Lower leg skin (tissue), 4 donors: ENCODE measurements around the gene UCP2. TPM values are rescaled to one million over a fixed set of nuclear protein-coding genes. Genes with fewer than 3 reads are reported as not detected.
A peak's percentile ranks its signal among the peaks of the same experiment; 100 is the strongest.

Source experiments
- DNase-seq, 2 donors: peaks; one replicate each; pipeline ENCODE4 v3.0.0-alpha.2; 2019; ENCODE audit warnings: low spot score in 2 of 2
- H3K4me3 ChIP-seq: fragments of 200-600 bp; sonication (generic); 2 replicates; pipeline ENCODE4 v1.5.1; 2017; ENCODE audit warnings: mild to moderate bottlenecking, low read depth; ENCODE audit not compliant: poor library complexity, severe bottlenecking
- POLR2A ChIP-seq, 2 donors: fragments of 450-650 bp; IDR thresholded peaks; one replicate each; pipeline ENCODE4 v1.6.1; 2016 to 2017; ENCODE audit warnings: antibody characterized with exemption in 2 of 2, mild to moderate bottlenecking in 1 of 2, moderate library complexity in 1 of 2
- WGBS, 2 donors: methylation state at CpG; one replicate each; pipeline ENCODE4 v1.1.5; 2018; 5-methylcytosine and 5-hydroxymethylcytosine counted together
- intact Hi-C: fragments of 100-400 bp; cut with DNase I; formaldehyde crosslinking; loops from one replicate; pipeline ENCODE4 v1.15.0; 2023; ENCODE audit warnings: low total_unique reads
- total RNA-seq, 4 donors: library from RNA; depleted of rRNA; stranded (reverse); fragments of >200 nt; gene quantifications; one replicate each; pipeline ENCODE4 v1.1.0, GENCODE V29; 2016
- TF ChIP-seq, protein P1 (sequence below), 3 donors: fragments of 450-650 bp; IDR thresholded peaks; one replicate each; pipeline ENCODE4 v1.5.1; 2016; ENCODE audit warnings: antibody characterized with exemption in 3 of 3, mild to moderate bottlenecking in 3 of 3, moderate library complexity in 2 of 3

UCP2 gene
- total RNA-seq, 4 donors from 2014 or later, result 2.2 to 14.0 (median 10.1) TPM

DNA sequence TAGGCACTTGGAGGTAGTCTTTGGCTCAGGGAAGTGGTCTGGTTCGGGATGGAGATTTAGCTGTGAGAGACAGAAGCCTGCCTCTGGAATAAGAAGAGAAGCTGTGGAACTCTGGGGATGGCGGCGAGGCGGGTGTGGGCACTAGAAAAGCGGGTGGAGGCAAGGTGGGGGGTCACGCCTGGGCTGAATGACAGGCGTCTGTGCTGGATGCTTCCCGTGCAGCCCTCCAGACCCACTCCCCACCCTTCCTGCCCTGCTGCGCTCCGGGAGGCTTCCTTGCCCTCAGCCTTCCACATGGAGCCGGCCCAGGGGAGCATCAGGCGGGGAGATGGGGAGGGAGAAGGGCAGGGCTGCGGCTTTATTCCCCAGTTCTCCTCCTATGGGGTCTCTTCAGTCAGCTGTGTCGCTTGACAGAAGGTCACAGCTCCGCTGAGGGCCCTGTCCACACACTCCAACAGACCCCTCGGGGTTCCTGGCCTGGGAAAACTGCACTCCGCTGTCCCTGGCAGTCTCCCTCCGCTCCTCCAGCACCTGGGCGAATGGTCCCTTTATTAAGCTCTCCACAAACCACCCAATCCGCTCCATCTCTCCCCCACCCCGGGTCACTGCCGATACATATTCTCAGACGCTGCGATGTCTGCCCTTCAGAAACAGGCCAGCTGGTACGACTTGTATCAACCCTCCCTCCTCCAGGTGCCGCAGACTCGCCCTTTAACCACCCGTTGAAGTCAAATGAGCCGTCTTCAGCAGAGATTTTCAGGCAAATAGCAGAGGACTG lies 25.6 kb downstream of the UCP2 start:
- no peak overlapping the region for H3K4me3 ChIP-seq
- TF ChIP-seq, protein P1, sequence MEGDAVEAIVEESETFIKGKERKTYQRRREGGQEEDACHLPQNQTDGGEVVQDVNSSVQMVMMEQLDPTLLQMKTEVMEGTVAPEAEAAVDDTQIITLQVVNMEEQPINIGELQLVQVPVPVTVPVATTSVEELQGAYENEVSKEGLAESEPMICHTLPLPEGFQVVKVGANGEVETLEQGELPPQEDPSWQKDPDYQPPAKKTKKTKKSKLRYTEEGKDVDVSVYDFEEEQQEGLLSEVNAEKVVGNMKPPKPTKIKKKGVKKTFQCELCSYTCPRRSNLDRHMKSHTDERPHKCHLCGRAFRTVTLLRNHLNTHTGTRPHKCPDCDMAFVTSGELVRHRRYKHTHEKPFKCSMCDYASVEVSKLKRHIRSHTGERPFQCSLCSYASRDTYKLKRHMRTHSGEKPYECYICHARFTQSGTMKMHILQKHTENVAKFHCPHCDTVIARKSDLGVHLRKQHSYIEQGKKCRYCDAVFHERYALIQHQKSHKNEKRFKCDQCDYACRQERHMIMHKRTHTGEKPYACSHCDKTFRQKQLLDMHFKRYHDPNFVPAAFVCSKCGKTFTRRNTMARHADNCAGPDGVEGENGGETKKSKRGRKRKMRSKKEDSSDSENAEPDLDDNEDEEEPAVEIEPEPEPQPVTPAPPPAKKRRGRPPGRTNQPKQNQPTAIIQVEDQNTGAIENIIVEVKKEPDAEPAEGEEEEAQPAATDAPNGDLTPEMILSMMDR (IDR thresholded peaks at IDR 0.05), result no peak
- TF ChIP-seq POLR2A (IDR thresholded peaks at IDR 0.05), result no peak
- DNase-seq, result no peak
- intact Hi-C loops, result no loop called here
- 62 to 69% methylated on average over 29 of the region's 29 CpGs for WGBS, 2 donors

DNA sequence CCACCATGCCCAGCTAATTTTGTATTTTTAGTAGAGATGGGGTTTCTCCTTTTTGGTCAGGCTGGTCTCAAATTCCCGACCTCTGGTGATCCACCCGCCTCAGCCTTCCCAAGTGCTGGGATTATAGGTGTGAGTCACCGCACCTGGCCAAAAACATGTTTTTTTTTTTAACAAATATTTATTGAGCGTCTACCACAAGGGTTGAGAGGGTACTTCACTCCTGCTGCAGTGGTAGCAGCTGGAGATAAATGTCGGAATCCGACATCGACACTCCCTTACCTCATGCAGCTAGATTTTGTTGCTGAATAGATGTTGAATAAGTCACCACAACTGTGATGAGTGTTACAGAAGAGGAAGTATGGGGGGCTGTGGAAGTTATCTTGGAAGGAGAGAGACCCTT lies 30.8 kb downstream of the UCP2 start:
- intact Hi-C loops, result no loop called here
- TF ChIP-seq, protein P1 (IDR thresholded peaks at IDR 0.05), result no peak
- no peak for TF ChIP-seq POLR2A (IDR thresholded peaks at IDR 0.05)
- DNase-seq, result no peak

DNA sequence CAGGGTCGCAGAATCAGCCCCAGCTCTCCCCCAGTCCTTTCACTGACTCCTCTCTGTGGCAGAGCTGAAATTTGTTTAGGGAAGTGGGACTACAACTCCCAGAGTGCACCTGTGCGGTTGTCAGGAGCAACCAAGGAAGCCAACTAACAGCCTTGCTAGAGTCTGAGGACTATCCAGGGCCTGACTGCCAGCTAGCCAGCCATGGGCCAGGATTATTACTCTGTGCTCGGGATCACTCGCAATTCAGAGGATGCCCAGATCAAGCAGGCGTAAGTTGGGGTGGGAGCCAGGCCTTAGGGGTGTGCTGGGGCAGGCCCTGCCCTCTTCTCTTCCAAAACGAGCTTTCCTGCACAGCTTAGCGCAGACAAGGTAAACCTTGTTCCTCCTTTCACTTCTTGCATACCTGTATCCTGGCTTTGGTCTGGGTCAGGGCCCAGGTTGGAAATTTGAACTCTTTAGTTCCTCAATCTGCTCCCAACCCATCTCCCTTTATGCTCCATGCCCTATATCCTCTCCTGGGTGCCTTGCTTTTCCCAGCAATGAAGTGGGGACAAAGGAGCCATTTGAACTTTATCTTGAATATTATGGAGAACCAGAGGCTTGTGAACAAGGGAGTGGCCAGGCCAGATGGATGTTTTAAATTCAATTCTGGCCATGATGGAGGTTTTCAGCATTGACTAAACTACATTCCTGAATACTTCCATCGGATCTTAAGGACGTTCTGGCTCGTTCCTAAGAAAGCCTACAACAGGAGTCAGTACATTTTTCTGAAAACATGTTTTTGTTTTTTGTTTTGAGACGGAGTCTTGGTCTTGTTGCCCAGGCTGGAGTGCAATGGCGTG lies 31.6 kb downstream of the UCP2 start, which contains the start of gene DNAJB13:
TSS of gene DNAJB13 (plus strand) at position 158 of the 842 bp plus-strand sequence. CDS start at position 202, 44 bp downstream.
- DNase-seq, result no peak
- H3K4me3 ChIP-seq, result no peak within 1 kb of the TSS
- intact Hi-C loops, result no loop called here
- WGBS, 2 donors, result 74 to 76% methylated on average over 12 of the region's 12 CpGs
- TF ChIP-seq, protein P1 (IDR thresholded peaks at IDR 0.05), result no peak
- TF ChIP-seq POLR2A (IDR thresholded peaks at IDR 0.05), result no peak

More for the DNA sequence above, 30.8 kb downstream of the UCP2 start:
- H3K4me3 ChIP-seq, result no peak overlapping the region
- 93% methylated on average over 7 of the region's 7 CpGs for WGBS, 2 donors

DNA sequence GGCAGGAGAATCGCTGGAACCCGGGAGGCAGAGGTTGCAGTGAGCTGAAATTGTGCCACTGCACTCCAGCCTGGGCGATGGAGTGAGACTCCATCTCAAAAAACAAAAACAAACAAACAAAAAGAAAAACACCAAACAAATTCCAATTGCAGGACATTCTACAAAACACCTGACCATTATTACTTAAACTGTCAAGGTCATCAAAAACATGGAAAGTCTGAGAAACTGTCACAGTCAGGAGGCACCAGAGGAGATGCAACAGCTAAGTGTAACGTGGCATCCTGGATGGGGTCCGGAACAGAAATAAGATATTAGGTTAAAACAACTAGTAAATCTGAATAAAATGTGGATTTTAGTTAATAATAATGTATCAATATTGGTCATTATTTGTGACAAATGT lies 32.7 kb downstream of the UCP2 start:
- TF ChIP-seq, protein P1 (IDR thresholded peaks at IDR 0.05), result no peak
- TF ChIP-seq POLR2A (IDR thresholded peaks at IDR 0.05), result no peak
- DNase-seq, result peak in 1 of 2 donors; percentile 37
- H3K4me3 ChIP-seq, result no peak overlapping the region
- WGBS, 2 donors, result 89 to 99% methylated on average over 5 of the region's 5 CpGs
- intact Hi-C loops, result no loop called here

DNA sequence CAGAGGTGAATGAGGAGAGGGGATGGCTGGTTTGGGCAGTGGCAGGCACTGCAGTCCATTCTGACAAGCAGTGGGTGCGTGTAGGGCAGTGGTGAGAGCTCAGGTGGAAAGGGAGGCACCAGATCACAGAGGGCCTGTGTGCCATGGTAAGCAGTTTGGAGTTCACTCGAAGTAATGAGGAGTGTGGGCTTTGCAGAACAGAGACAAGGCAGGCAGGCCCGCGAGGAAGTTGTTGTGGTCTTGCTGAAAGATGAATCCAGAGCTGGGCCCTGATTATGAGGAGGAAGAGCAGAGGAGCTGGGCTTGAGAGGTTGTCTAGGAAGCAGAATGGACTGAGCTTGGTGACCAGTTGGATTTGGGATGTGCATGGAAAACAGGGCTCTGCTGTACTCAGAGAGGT lies 33.4 kb downstream of the UCP2 start:
- peak in 1 of 2 donors; percentile 54 for DNase-seq
- H3K4me3 ChIP-seq, result no peak overlapping the region
- intact Hi-C loops, result no loop called here
- TF ChIP-seq POLR2A (IDR thresholded peaks at IDR 0.05), result no peak
- TF ChIP-seq, protein P1 (IDR thresholded peaks at IDR 0.05), result no peak
- WGBS, 2 donors, result 80 to 86% methylated on average over 4 of the region's 4 CpGs
